SK-N-SH (cell line): Measurements from ENCODE around the gene NUMB. TPM values are rescaled to one million over a fixed set of nuclear protein-coding genes. Genes with fewer than 3 reads are reported as not detected.
"Not testable (repeated sequence)": the region's sequence is repeated elsewhere in the genome, so short reads cannot be mapped to it uniquely, and the experiment has no call there.

Experiments used
- CTCF ChIA-PET: fragments of 300-600, 350-600 bp; formaldehyde crosslinking; extraction: SDS; loops from one replicate; lab custom pipeline; 2021; lab: Yijun Ruan, JAX
- POLR2A ChIA-PET: fragments of 350-600 bp; sonication (Branson Sonifier 250); formaldehyde crosslinking; extraction: SDS; loops from one replicate; lab custom pipeline; 2020; ENCODE audit warnings: antibody characterized with exemption, inconsistent platforms; lab: Yijun Ruan, JAX
- DNase-seq: peaks from one replicate; pipeline ENCODE4 v3.0.0; 2012
- H2AFZ ChIP-seq: fragments of 200-600 bp; sonication (generic); 2 replicates; pipeline ENCODE4 v1.8.1; 2016; ENCODE audit warnings: antibody characterized with exemption, mild to moderate bottlenecking, low read depth
- H3F3A ChIP-seq: fragments of 200-600 bp; sonication (generic); replicated peaks from 2 replicates; pipeline ENCODE3; 2016; ENCODE audit warnings: antibody characterized with exemption, mild to moderate bottlenecking; ENCODE audit not compliant: insufficient read depth
- H3K27ac ChIP-seq, 2 experiments: fragments of 200-500 bp in 1 of 2; fragments of 200-600 bp in 1 of 2; sonication (Bioruptor generic) in 1 of 2; sonication (generic), shearing (Covaris generic) in 1 of 2; 2 replicates each; pipeline versions ENCODE4 v1.5.1 to v1.6.1; 2014 to 2016; ENCODE audit warnings: low read depth in 2 of 2, inconsistent platforms in 1 of 2, low read length in 1 of 2, mild to moderate bottlenecking in 1 of 2, mixed read lengths in 1 of 2
- H3K27me3 ChIP-seq: fragments of 200-600 bp; sonication (generic), shearing (Covaris generic); 2 replicates; pipeline ENCODE4 v1.6.1; 2016; ENCODE audit warnings: mixed run types; ENCODE audit not compliant: insufficient read depth
- H3K36me3 ChIP-seq, 2 experiments: fragments of 200-500 bp in 1 of 2; fragments of 200-600 bp in 1 of 2; sonication (Bioruptor generic) in 1 of 2; sonication (generic) in 1 of 2; replicated peaks in 1 of 2; 2 replicates each; pipeline versions ENCODE3 to v1.5.1; 2014 to 2016; ENCODE audit warnings: low read length in 1 of 2, mild to moderate bottlenecking in 1 of 2; ENCODE audit not compliant: insufficient read depth in 2 of 2, control insufficient read depth in 1 of 2
- H3K4me1 ChIP-seq, 2 experiments: fragments of 200-500 bp in 1 of 2; fragments of 200-600 bp in 1 of 2; sonication (Bioruptor generic) in 1 of 2; sonication (generic), shearing (Covaris generic) in 1 of 2; 2 replicates each; pipeline versions ENCODE4 v1.5.1 to v1.6.1; 2014 to 2016; ENCODE audit warnings: low read depth in 1 of 2, low read length in 1 of 2, mixed run types in 1 of 2; ENCODE audit not compliant: insufficient read depth in 2 of 2, control insufficient read depth in 1 of 2
- H3K4me2 ChIP-seq: fragments of 200-600 bp; sonication (generic), shearing (Covaris generic); 2 replicates; pipeline ENCODE4 v1.6.1; 2017; ENCODE audit warnings: mixed run types
- H3K4me3 ChIP-seq, 2 experiments: fragments of 200-500 bp in 1 of 2; fragments of 200-600 bp in 1 of 2; sonication (Bioruptor generic) in 1 of 2; sonication (generic), shearing (Covaris generic) in 1 of 2; 2 replicates each; pipeline versions ENCODE4 v1.5.1 to v1.8.1; 2014 to 2016; ENCODE audit warnings: low read depth in 2 of 2, inconsistent platforms in 1 of 2, low read length in 1 of 2, mild to moderate bottlenecking in 1 of 2, mixed read lengths in 1 of 2, moderate library complexity in 1 of 2
- H3K79me2 ChIP-seq: fragments of 200-600 bp; sonication (generic); 2 replicates; pipeline ENCODE4 v1.8.1; 2017; ENCODE audit warnings: mild to moderate bottlenecking; ENCODE audit not compliant: insufficient read depth
- H3K9ac ChIP-seq: fragments of 200-600 bp; sonication (generic); 2 replicates; pipeline ENCODE4 v1.6.1; 2017; ENCODE audit warnings: mixed run types
- H3K9me2 ChIP-seq: fragments of 200-600 bp; sonication (generic); 2 replicates; pipeline ENCODE4 v1.6.1; 2017; ENCODE audit warnings: mixed run types
- H3K9me3 ChIP-seq: fragments of 200-600 bp; sonication (generic); 2 replicates; pipeline ENCODE4 v1.6.1; 2017; ENCODE audit warnings: mixed run types, mild to moderate bottlenecking, moderate library complexity
- H4K20me1 ChIP-seq: fragments of 200-600 bp; sonication (generic); 2 replicates; pipeline ENCODE4 v1.6.1; 2017; ENCODE audit warnings: mild to moderate bottlenecking, mixed run types; ENCODE audit not compliant: insufficient read depth
- CHD2 ChIP-seq: fragments of 150-350 bp; IDR thresholded peaks from 2 replicates; pipeline ENCODE4 v1.6.1; 2018; ENCODE audit warnings: low read length; ENCODE audit not compliant: partially characterized antibody
- CTCF ChIP-seq: fragments of 200-600 bp; sonication (generic); IDR thresholded peaks from 2 replicates; pipeline ENCODE4 v1.6.1; 2017; ENCODE audit warnings: antibody characterized with exemption, mild to moderate bottlenecking, moderate library complexity
- EZH2phosphoT487 ChIP-seq: fragments of 200-600 bp; sonication (generic); IDR thresholded peaks from 2 replicates; pipeline ENCODE4 v1.6.1; 2017; ENCODE audit warnings: low read depth, mixed run types, mild to moderate bottlenecking, antibody characterized with exemption, moderate library complexity, borderline replicate concordance
- FOXJ3 ChIP-seq: sonication (generic); formaldehyde crosslinking; IDR thresholded peaks from 2 replicates; pipeline ENCODE4 v1.5.1; 2020; ENCODE audit warnings: mild to moderate bottlenecking, missing genetic modification reagents
- FOXM1 ChIP-seq: IDR thresholded peaks from 2 replicates; pipeline ENCODE4 v1.4.0; 2012; ENCODE audit warnings: low read depth, mild to moderate bottlenecking
- IRF3 ChIP-seq: fragments of 150-350 bp; IDR thresholded peaks from 2 replicates; pipeline ENCODE4 v1.6.1; 2016; ENCODE audit warnings: mild to moderate bottlenecking, low read depth, low read length
- JUND ChIP-seq: IDR thresholded peaks from 2 replicates; pipeline ENCODE4 v1.4.0; 2012
- MXI1 ChIP-seq: IDR thresholded peaks from 2 replicates; pipeline ENCODE4 v1.6.1; 2012; ENCODE audit warnings: mild to moderate bottlenecking, low read depth, low read length, improper control_type of control experiment
- PBX3 ChIP-seq: IDR thresholded peaks from 2 replicates; pipeline ENCODE4; 2012
- RCOR1 ChIP-seq: fragments of 150-350 bp; IDR thresholded peaks from 2 replicates; pipeline ENCODE4 v1.6.1; 2017; ENCODE audit warnings: antibody characterized with exemption, low read length
- RXRA ChIP-seq: IDR thresholded peaks from 2 replicates; pipeline ENCODE4 v1.4.0; 2012; ENCODE audit warnings: low read depth, mild to moderate bottlenecking, borderline replicate concordance
- SIN3A ChIP-seq: IDR thresholded peaks from 2 replicates; pipeline ENCODE4 v1.6.1; 2012; ENCODE audit warnings: low read depth, mild to moderate bottlenecking, low read length, moderate library complexity, borderline replicate concordance
- TAF1 ChIP-seq: IDR thresholded peaks from 2 replicates; pipeline ENCODE4 v1.6.1; 2012; ENCODE audit warnings: low read depth, mild to moderate bottlenecking, low read length, moderate library complexity, borderline replicate concordance
- USF2 ChIP-seq: fragments of 150-350 bp; IDR thresholded peaks from 2 replicates; pipeline ENCODE4 v1.6.1; 2017; ENCODE audit warnings: antibody characterized with exemption, low read length, low read depth, borderline replicate concordance
- ZBTB33 ChIP-seq: IDR thresholded peaks from 2 replicates; pipeline ENCODE4 v1.4.0; 2012; ENCODE audit warnings: low read depth, borderline replicate concordance
- WGBS: methylation state at CpG from one replicate; pipeline ENCODE4 v1.1.6; 2017; ENCODE audit warnings: low lambda C conversion rate; 5-methylcytosine and 5-hydroxymethylcytosine counted together
- polyA plus RNA-seq, 3 experiments: library from polyadenylated mRNA; depleted of rRNA; stranded (reverse); fragments of >200 nt; gene quantifications; 2 replicates each; pipeline ENCODE4 v1.2.3, GENCODE V29; 2012

NUMB gene
- polyA plus RNA-seq, 1 of the 3 experiments (the other 2 are of a cell fraction), result 58.4 TPM

- TF ChIP-seq SIN3A, result no peak
Observed at GRCh38 chr14:73312687-73313086, 145.7 kb downstream of the NUMB start (continued).

- Histone ChIP-seq H4K20me1 (no peaks in the 10 kb centered on the region), H2AFZ (no peak overlapping the region), H3K27ac (peak overlapping the region in 1 of 2 experiments; percentile 53; a peak in 2 of 4 replicates), H3K9ac (no peak overlapping the region), H3K9me2 (no peaks in the 10 kb centered on the region), H3K79me2 (no peaks in the 10 kb centered on the region; the same call in 1 of the 2 replicates), H3K4me3 (no peak overlapping the region), H3F3A (peaks cover 8% of the 10 kb centered on the region), H3K27me3 (no peaks in the 10 kb centered on the region), H3K9me3 (no peaks in the 10 kb centered on the region), H3K36me3 (no peaks in the 10 kb centered on the region), H3K4me2 (no peak overlapping the region), H3K4me1 (peaks cover 0 to 9% of the 10 kb centered on the region in 2 experiments; a peak in 1 of 4 replicates)
- DNase-seq, result no peak
- CTCF ChIA-PET, result interaction anchor here (0.6 to 3.0 kb wide), 2 partner anchors 16 to 795 kb away, joined by 3 to 21 read pairs; no protein-coding TSS in a partner anchor
- TF ChIP-seq RXRA (no peak), USF2 (no peak), IRF3 (no peak), MXI1 (no peak), CHD2 (no peak), FOXJ3 (no peak), ZBTB33 (no peak), PBX3 (no peak), EZH2phosphoT487 (no peak), CTCF (no peak), FOXM1 (no peak), JUND (no peak), RCOR1 (no peak), TAF1 (no peak)
- 64% methylated on average over 2 of the region's 2 CpGs for WGBS
- POLR2A ChIA-PET, result no interaction called here
Observed at GRCh38 chr14:73311708-73312030, 146.7 kb downstream of the NUMB start.

- H3K27me3 ChIP-seq, H3K36me3 ChIP-seq, H3K4me2 ChIP-seq, H3K27ac ChIP-seq, H4K20me1 ChIP-seq, DNase-seq, H3K79me2 ChIP-seq, H3K9me2 ChIP-seq, H3K4me1 ChIP-seq, H3K9me3 ChIP-seq, H3K4me3 ChIP-seq, H2AFZ ChIP-seq, H3K9ac ChIP-seq, POLR2A ChIA-PET: not testable (repeated sequence)
- CTCF ChIA-PET, result interaction anchor here (1.3 kb wide), 1 partner anchor 163 kb away, joined by 4 read pairs; no protein-coding TSS in a partner anchor
- 92% methylated on average over 1 of the region's 1 CpG for WGBS
- H3F3A ChIP-seq, result peaks cover 10% of the 10 kb centered on the region
Observed at GRCh38 chr14:73309207-73309606, 149.1 kb downstream of the NUMB start.
